DND-41 (cell line): ENCODE data around the gene DHRSX.
"Not testable (repeated sequence)": the region's sequence is repeated elsewhere in the genome, so short reads cannot be mapped to it uniquely, and the experiment has no call there.

Experiments used
- ATAC-seq: fragments of 200-7000 bp; cut with Tn5 transposase; 3 replicates; pipeline ENCODE4 v1.9.1; 2021; ENCODE audit warnings: low read depth; ENCODE audit not compliant: insufficient read depth
- DNase-seq: peaks from one replicate; pipeline ENCODE4 v3.0.0-alpha.2; 2020
- H2AFZ ChIP-seq: 2 replicates; pipeline ENCODE4 v1.6.0; 2012; ENCODE audit warnings: low read depth, low read length
- H3K27ac ChIP-seq: 2 replicates; pipeline ENCODE4 v1.5.1; 2012; ENCODE audit warnings: low read length, inconsistent platforms
- H3K27me3 ChIP-seq: fragments of 200-600 bp; sonication (generic); 2 replicates; pipeline ENCODE4 v1.6.0; 2012; ENCODE audit warnings: low read length, mild to moderate bottlenecking, inconsistent platforms; ENCODE audit not compliant: insufficient read depth, poor library complexity
- H3K36me3 ChIP-seq: 2 replicates; pipeline ENCODE4 v1.5.1; 2012; ENCODE audit warnings: low read length, inconsistent platforms; ENCODE audit not compliant: insufficient read depth
- H3K4me1 ChIP-seq: 2 replicates; pipeline ENCODE4 v1.5.1; 2012; ENCODE audit warnings: mild to moderate bottlenecking, low read length; ENCODE audit not compliant: insufficient read depth
- H3K4me2 ChIP-seq: 2 replicates; pipeline ENCODE4 v1.6.0; 2012; ENCODE audit warnings: mild to moderate bottlenecking, moderate library complexity, low read length, inconsistent platforms; ENCODE audit not compliant: insufficient read depth
- H3K4me3 ChIP-seq, 2 experiments: fragments of 200-600 bp in 1 of 2; shearing (Covaris generic) in 1 of 2; 2 replicates each; pipeline ENCODE4 v1.5.1; 2012 to 2016; ENCODE audit warnings: inconsistent platforms in 2 of 2, low read length in 2 of 2, mild to moderate bottlenecking in 2 of 2, low read depth in 1 of 2, moderate library complexity in 1 of 2
- H3K79me2 ChIP-seq: 2 replicates; pipeline ENCODE4 v1.6.0; 2012; ENCODE audit warnings: low read length, inconsistent platforms; ENCODE audit not compliant: insufficient read depth
- H3K9ac ChIP-seq: 2 replicates; pipeline ENCODE4 v1.6.0; 2012; ENCODE audit warnings: low read depth, mild to moderate bottlenecking, inconsistent platforms, low read length, moderate library complexity
- H3K9me3 ChIP-seq: 2 replicates; pipeline ENCODE4 v1.5.1; 2012; ENCODE audit warnings: low read length, moderate library complexity, mild to moderate bottlenecking, inconsistent platforms; ENCODE audit not compliant: insufficient read depth, severe bottlenecking
- H4K20me1 ChIP-seq: 2 replicates; pipeline ENCODE4 v1.6.0; 2012; ENCODE audit warnings: low read length; ENCODE audit not compliant: insufficient read depth
- EZH2 ChIP-seq: IDR thresholded peaks from 3 replicates; pipeline ENCODE4 v1.6.1; 2012; ENCODE audit warnings: borderline replicate concordance, low read depth, mild to moderate bottlenecking, moderate library complexity, low read length, inconsistent platforms; ENCODE audit not compliant: severe bottlenecking
- TF ChIP-seq, protein P1 (sequence below): IDR thresholded peaks from 2 replicates; pipeline ENCODE4 v1.5.1; 2012; ENCODE audit warnings: borderline replicate concordance, low read length, moderate library complexity, mild to moderate bottlenecking; ENCODE audit not compliant: poor library complexity, severe bottlenecking; ENCODE audit errors: extremely low read depth

DHRSX gene

GRCh38 chrX:2369206-2369605 lies 131.6 kb downstream of the DHRSX start:
- H3K36me3 ChIP-seq = no peaks in the 10 kb centered on the region
- no peak overlapping the region for H3K9ac ChIP-seq
- no peak overlapping the region for H3K27ac ChIP-seq
- DNase-seq (no peak), ATAC-seq (no peak)
- TF ChIP-seq, protein P1, sequence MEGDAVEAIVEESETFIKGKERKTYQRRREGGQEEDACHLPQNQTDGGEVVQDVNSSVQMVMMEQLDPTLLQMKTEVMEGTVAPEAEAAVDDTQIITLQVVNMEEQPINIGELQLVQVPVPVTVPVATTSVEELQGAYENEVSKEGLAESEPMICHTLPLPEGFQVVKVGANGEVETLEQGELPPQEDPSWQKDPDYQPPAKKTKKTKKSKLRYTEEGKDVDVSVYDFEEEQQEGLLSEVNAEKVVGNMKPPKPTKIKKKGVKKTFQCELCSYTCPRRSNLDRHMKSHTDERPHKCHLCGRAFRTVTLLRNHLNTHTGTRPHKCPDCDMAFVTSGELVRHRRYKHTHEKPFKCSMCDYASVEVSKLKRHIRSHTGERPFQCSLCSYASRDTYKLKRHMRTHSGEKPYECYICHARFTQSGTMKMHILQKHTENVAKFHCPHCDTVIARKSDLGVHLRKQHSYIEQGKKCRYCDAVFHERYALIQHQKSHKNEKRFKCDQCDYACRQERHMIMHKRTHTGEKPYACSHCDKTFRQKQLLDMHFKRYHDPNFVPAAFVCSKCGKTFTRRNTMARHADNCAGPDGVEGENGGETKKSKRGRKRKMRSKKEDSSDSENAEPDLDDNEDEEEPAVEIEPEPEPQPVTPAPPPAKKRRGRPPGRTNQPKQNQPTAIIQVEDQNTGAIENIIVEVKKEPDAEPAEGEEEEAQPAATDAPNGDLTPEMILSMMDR = no peak
- no peak for TF ChIP-seq EZH2
- no peak overlapping the region for H3K4me2 ChIP-seq
- no peak overlapping the region for H3K4me3 ChIP-seq
- H3K79me2 ChIP-seq = no peaks in the 10 kb centered on the region
- no peaks in the 10 kb centered on the region for H3K27me3 ChIP-seq
- peaks cover 3% of the 10 kb centered on the region for H3K9me3 ChIP-seq
- no peak overlapping the region for H2AFZ ChIP-seq
- H3K4me1 ChIP-seq = no peaks in the 10 kb centered on the region
- no peaks in the 10 kb centered on the region for H4K20me1 ChIP-seq

- H3K27ac ChIP-seq = no peak overlapping the region
- H3K36me3 ChIP-seq = no peaks in the 10 kb centered on the region
- TF ChIP-seq, protein P1 = no peak
- no peak for TF ChIP-seq EZH2
- DNase-seq (no peak), ATAC-seq (no peak)
- no peak overlapping the region for H3K9ac ChIP-seq
- H3K9me3 ChIP-seq = peaks cover 9% of the 10 kb centered on the region
- no peak overlapping the region for H3K4me2 ChIP-seq
- H3K27me3 ChIP-seq = no peaks in the 10 kb centered on the region
- no peak overlapping the region for H3K4me3 ChIP-seq
- no peak overlapping the region for H2AFZ ChIP-seq
- no peaks in the 10 kb centered on the region for H3K79me2 ChIP-seq
- no peaks in the 10 kb centered on the region for H4K20me1 ChIP-seq
- H3K4me1 ChIP-seq = no peaks in the 10 kb centered on the region
Measured at GRCh38 chrX:2360731-2361130, 140.0 kb downstream of the DHRSX start.

- ATAC-seq, H3K27me3 ChIP-seq, H2AFZ ChIP-seq: not testable (repeated sequence)
Measured at GRCh38 chrX:2359522-2359921, 141.3 kb downstream of the DHRSX start.

DNA sequence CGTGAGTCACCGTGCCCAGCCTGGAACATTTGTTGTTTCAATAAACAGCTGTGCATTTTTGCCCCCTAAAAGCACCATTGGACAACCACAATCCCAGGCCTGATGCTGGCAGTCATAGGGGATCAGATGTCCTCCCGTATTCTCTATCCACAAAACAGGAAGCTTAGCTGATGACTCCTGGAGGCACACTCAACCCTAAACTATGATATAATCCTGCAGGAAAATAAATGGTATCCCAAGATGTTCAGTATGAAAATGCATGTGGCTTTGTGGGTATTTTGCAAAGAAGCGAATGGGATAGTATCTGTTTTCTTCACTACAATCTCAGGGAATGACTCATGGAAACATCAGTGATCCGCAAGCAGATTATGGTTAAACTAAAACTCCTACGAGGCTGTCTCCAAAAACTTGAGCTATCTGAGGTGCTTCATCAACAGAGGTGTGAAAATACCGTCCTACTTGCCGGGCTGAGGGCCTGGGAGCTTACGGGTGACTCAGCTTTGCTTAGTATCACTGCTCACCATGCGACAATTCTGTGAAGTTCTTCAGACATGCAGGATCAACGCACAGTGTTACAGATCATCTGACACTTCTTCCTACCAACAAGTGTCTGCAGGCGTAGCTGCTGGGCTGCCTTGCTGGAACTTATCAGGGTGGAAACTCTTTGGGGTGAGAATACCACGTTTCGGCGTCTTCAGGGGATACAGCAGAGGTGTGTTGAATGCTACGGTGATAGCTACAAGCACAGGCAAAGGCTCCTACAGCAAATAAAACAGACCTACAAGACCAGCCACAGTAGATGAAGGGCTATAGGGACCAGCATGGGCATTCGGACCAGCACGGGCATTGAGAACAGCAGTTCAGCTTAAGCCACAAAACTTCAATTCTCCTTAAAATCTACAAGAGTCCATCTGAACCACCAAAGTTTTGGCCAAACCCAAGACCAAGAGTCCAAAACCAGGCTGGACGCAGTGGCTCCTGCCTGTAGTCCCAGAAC lies 148.5 kb downstream of the DHRSX start:
- no peak overlapping the region for H2AFZ ChIP-seq
- no peak overlapping the region for H3K9ac ChIP-seq
- TF ChIP-seq, protein P1 = no peak
- no peak for TF ChIP-seq EZH2
- no peak overlapping the region for H3K4me2 ChIP-seq
- H3K36me3 ChIP-seq = peaks cover 3% of the 10 kb centered on the region; the same call in 1 of the 2 replicates
- no peaks in the 10 kb centered on the region; the same call in 1 of the 2 replicates for H4K20me1 ChIP-seq
- no peak overlapping the region for H3K4me3 ChIP-seq
- no peaks in the 10 kb centered on the region for H3K79me2 ChIP-seq
- no peak overlapping the region for H3K27ac ChIP-seq
- ATAC-seq (no peak), DNase-seq (no peak)
- H3K9me3 ChIP-seq = no peaks in the 10 kb centered on the region
- no peaks in the 10 kb centered on the region for H3K4me1 ChIP-seq
- H3K27me3 ChIP-seq = no peaks in the 10 kb centered on the region

More at GRCh38 chrX:2359522-2359921, 141.3 kb downstream of the DHRSX start:
- H3K79me2 ChIP-seq, H3K4me3 ChIP-seq, DNase-seq, H3K36me3 ChIP-seq, H3K27ac ChIP-seq, H3K9me3 ChIP-seq, H3K9ac ChIP-seq, H3K4me1 ChIP-seq, H4K20me1 ChIP-seq, H3K4me2 ChIP-seq: not testable (repeated sequence)
